H9 (cell line): Measurements from ENCODE around the gene EVPL. TPM values are rescaled to one million over a fixed set of nuclear protein-coding genes. Genes with fewer than 3 reads are reported as not detected.
"Not testable (repeated sequence)": the region's sequence is repeated elsewhere in the genome, so short reads cannot be mapped to it uniquely, and the experiment has no call there.

Experiments used
- DNase-seq: peaks from one replicate; pipeline ENCODE4 v3.0.0-alpha.2; 2017
- H2AFZ ChIP-seq: one replicate; pipeline ENCODE4 v1.6.1; 2013; ENCODE audit warnings: mild to moderate bottlenecking, low read length, control low read depth, moderate library complexity
- H2AK5ac ChIP-seq: 2 replicates; pipeline ENCODE4 v1.6.1; 2013; ENCODE audit warnings: low read length, control low read depth, mixed read lengths; ENCODE audit not compliant: insufficient read length
- H2BK120ac ChIP-seq: one replicate; pipeline ENCODE4 v1.6.1; 2013; ENCODE audit warnings: low read depth, mild to moderate bottlenecking, low read length, control low read depth, inconsistent platforms; ENCODE audit not compliant: poor library complexity, severe bottlenecking
- H2BK12ac ChIP-seq: 2 replicates; pipeline ENCODE4 v1.6.1; 2013; ENCODE audit warnings: low read length, control low read depth, mixed read lengths, low read depth; ENCODE audit not compliant: insufficient read length
- H2BK15ac ChIP-seq: 2 replicates; pipeline ENCODE4 v1.6.1; 2013; ENCODE audit warnings: low read depth, low read length, control low read depth
- H2BK20ac ChIP-seq: one replicate; pipeline ENCODE4 v1.6.1; 2013; ENCODE audit warnings: low read depth, mild to moderate bottlenecking, low read length, control low read depth, inconsistent platforms; ENCODE audit not compliant: poor library complexity, severe bottlenecking
- H2BK5ac ChIP-seq: 2 replicates; pipeline ENCODE4 v1.6.1; 2013; ENCODE audit warnings: low read length, control low read depth, mixed read lengths; ENCODE audit not compliant: insufficient read length
- H3K14ac ChIP-seq: 2 replicates; pipeline ENCODE4 v1.6.1; 2013; ENCODE audit warnings: low read length, control low read depth; ENCODE audit not compliant: insufficient read depth
- H3K18ac ChIP-seq: 2 replicates; pipeline ENCODE4 v1.6.1; 2013; ENCODE audit warnings: low read depth, mild to moderate bottlenecking, mixed read lengths, low read length, control low read depth; ENCODE audit not compliant: insufficient read length
- H3K23ac ChIP-seq: 2 replicates; pipeline ENCODE4 v1.6.1; 2013; ENCODE audit warnings: low read length, control low read depth, mixed read lengths, low read depth; ENCODE audit not compliant: insufficient read length
- H3K23me2 ChIP-seq: 2 replicates; pipeline ENCODE4 v1.6.1; 2013; ENCODE audit warnings: low read depth, mild to moderate bottlenecking, mixed read lengths, low read length, control low read depth; ENCODE audit not compliant: insufficient read length, poor library complexity, severe bottlenecking
- H3K27ac ChIP-seq: 2 replicates; pipeline ENCODE4 v1.5.1; 2013; ENCODE audit warnings: low read length, control low read depth, mixed read lengths, low read depth; ENCODE audit not compliant: insufficient read length
- H3K27me3 ChIP-seq: 2 replicates; pipeline ENCODE4 v1.6.1; 2013; ENCODE audit warnings: low read length, control low read depth, inconsistent platforms; ENCODE audit not compliant: insufficient read depth
- H3K4ac ChIP-seq: 2 replicates; pipeline ENCODE4 v1.6.1; 2013; ENCODE audit warnings: low read depth, mild to moderate bottlenecking, control low read depth, inconsistent platforms, low read length, moderate library complexity
- H3K4me1 ChIP-seq: 2 replicates; pipeline ENCODE4 v1.6.1; 2013; ENCODE audit warnings: low read length, control low read depth, inconsistent platforms; ENCODE audit not compliant: insufficient read depth
- H3K4me2 ChIP-seq: 2 replicates; pipeline ENCODE4 v1.6.1; 2013; ENCODE audit warnings: low read length, control low read depth, mixed read lengths; ENCODE audit not compliant: insufficient read length, insufficient read depth
- H3K56ac ChIP-seq: 2 replicates; pipeline ENCODE4 v1.6.1; 2013; ENCODE audit warnings: low read depth, mild to moderate bottlenecking, mixed read lengths, low read length, control low read depth; ENCODE audit not compliant: insufficient read length
- H3K79me1 ChIP-seq: 2 replicates; pipeline ENCODE4 v1.6.1; 2013; ENCODE audit warnings: low read depth, mild to moderate bottlenecking, moderate library complexity, low read length, control low read depth, inconsistent platforms; ENCODE audit not compliant: insufficient read depth, poor library complexity, severe bottlenecking
- H3K79me2 ChIP-seq: 2 replicates; pipeline ENCODE4 v1.6.1; 2013; ENCODE audit warnings: low read length, control low read depth, inconsistent platforms; ENCODE audit not compliant: insufficient read depth
- H3K9ac ChIP-seq: 2 replicates; pipeline ENCODE4 v1.6.1; 2013; ENCODE audit warnings: low read length, control low read depth, mixed read lengths; ENCODE audit not compliant: insufficient read length; ENCODE audit errors: extremely low read depth
- H3K9me3 ChIP-seq: one replicate; pipeline ENCODE4 v1.6.1; 2013; ENCODE audit warnings: low read depth, low read length, inconsistent platforms; ENCODE audit not compliant: control insufficient read depth
- H3T11ph ChIP-seq: one replicate; pipeline ENCODE4 v1.6.1; 2013; ENCODE audit warnings: mild to moderate bottlenecking, low read length, control low read depth, inconsistent platforms
- H4K20me1 ChIP-seq: one replicate; pipeline ENCODE4 v1.6.1; 2013; ENCODE audit not compliant: control insufficient read depth, insufficient read length, insufficient read depth
- H4K5ac ChIP-seq: 2 replicates; pipeline ENCODE4 v1.6.1; 2013; ENCODE audit warnings: low read depth, mild to moderate bottlenecking, mixed read lengths, low read length, control low read depth; ENCODE audit not compliant: insufficient read length
- H4K8ac ChIP-seq: replicated peaks from 2 replicates; pipeline ENCODE4 v1.6.1; 2013; ENCODE audit warnings: low read length, control low read depth, mixed read lengths, low read depth; ENCODE audit not compliant: insufficient read length
- H4K91ac ChIP-seq: 2 replicates; pipeline ENCODE4 v1.6.1; 2013; ENCODE audit warnings: low read depth, mild to moderate bottlenecking, moderate library complexity, mixed read lengths, low read length, control low read depth; ENCODE audit not compliant: insufficient read length
- H3K27ac Mint-ChIP-seq, 3 experiments: 2 replicates in 2 of 3; 3 replicates in 1 of 3; pipeline ENCODE4 v1.8.0; 2020 to 2021; ENCODE audit warnings: mixed read lengths in 3 of 3, mild to moderate bottlenecking in 1 of 3, moderate library complexity in 1 of 3
- H3K27me3 Mint-ChIP-seq: 2 replicates; pipeline ENCODE4 v1.8.0; 2021; ENCODE audit warnings: low read depth, mild to moderate bottlenecking, moderate library complexity, mixed read lengths
- H3K36me3 Mint-ChIP-seq, 3 experiments: 2 replicates in 2 of 3; 3 replicates in 1 of 3; pipeline ENCODE4 v1.8.0; 2020 to 2021; ENCODE audit warnings: low read depth in 3 of 3, mixed read lengths in 3 of 3; ENCODE audit not compliant: insufficient read depth in 1 of 3
- H3K4me1 Mint-ChIP-seq, 2 experiments: 2 replicates each; pipeline ENCODE4 v1.8.0; 2020; ENCODE audit warnings: mixed read lengths in 2 of 2
- H3K4me3 Mint-ChIP-seq, 2 experiments: 2 replicates in 1 of 2; 3 replicates in 1 of 2; pipeline ENCODE4 v1.8.0; 2020 to 2021; ENCODE audit warnings: mild to moderate bottlenecking in 2 of 2, mixed read lengths in 2 of 2, moderate library complexity in 1 of 2
- H3K9me3 Mint-ChIP-seq, 2 experiments: 2 replicates in 1 of 2; 3 replicates in 1 of 2; pipeline ENCODE4 v1.8.0; 2020; ENCODE audit warnings: mild to moderate bottlenecking in 2 of 2, mixed read lengths in 2 of 2, moderate library complexity in 1 of 2
- WGBS: extraction: QIAGEN DNeasy Blood & Tissue Kit; methylation state at CpG from one replicate; pipeline ENCODE4 v1.1.7; 2013; ENCODE audit warnings: missing lambda C conversion rate, low lambda C conversion rate, mixed read lengths; ENCODE audit not compliant: insufficient read length; ENCODE audit errors: extremely low coverage; 5-methylcytosine and 5-hydroxymethylcytosine counted together
- total RNA-seq: library from RNA; stranded (reverse); gene quantifications from 2 replicates; pipeline ENCODE4 v1.2.1, GENCODE V29; 2021

The EVPL gene
- total RNA-seq, 1 experiment from 2014 or later: 0.48 TPM

DNA sequence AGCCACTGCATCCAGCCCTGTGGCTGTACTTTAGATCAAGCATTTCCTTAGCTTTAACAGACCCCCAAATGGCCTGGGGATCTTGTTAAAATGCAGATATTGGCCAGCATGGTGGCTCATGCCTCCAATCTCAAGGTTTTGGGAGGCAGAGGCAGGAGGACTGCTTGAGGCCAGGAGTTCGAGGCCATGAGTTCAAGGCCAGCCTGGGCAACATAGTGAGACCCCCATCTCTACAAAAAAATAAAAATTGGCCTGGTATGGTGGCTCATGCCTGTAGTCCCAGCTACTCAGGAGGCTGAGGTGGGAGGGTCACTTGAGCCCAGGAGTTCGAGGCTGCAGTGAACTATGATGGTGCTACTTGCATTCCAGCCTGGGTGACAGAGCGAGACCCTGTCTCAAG is 15.8 kb upstream of the EVPL start:
- H2BK15ac ChIP-seq: not testable (repeated sequence)

More for the DNA sequence above, 15.8 kb upstream of the EVPL start:
- not testable (repeated sequence) for H3K23me2 ChIP-seq, H2BK20ac ChIP-seq, H3K4me1 ChIP-seq, H2AK5ac ChIP-seq, H3K56ac ChIP-seq, H3K79me1 ChIP-seq, H3K4me3 Mint-ChIP-seq, H2AFZ ChIP-seq, H4K5ac ChIP-seq, H2BK5ac ChIP-seq, H3K27me3 Mint-ChIP-seq, H3K23ac ChIP-seq, H4K91ac ChIP-seq, H3K27ac ChIP-seq, H3K18ac ChIP-seq, H3K9ac ChIP-seq, H3K4me2 ChIP-seq, H3K14ac ChIP-seq, H3K9me3 Mint-ChIP-seq, H2BK12ac ChIP-seq, H3K27me3 ChIP-seq, H2BK120ac ChIP-seq, H3K27ac Mint-ChIP-seq, H3T11ph ChIP-seq, H3K9me3 ChIP-seq, H4K20me1 ChIP-seq, H3K79me2 ChIP-seq, DNase-seq, H4K8ac ChIP-seq, H3K4ac ChIP-seq
- WGBS: no CpG with 5 or more reads among the region's 3 CpGs
- Mint-ChIP-seq H3K4me1 (peaks cover 18 to 40% of the 10 kb centered on the region in 2 experiments), H3K36me3 (peaks cover 55 to 93% (median 80%) of the 10 kb centered on the region in 3 experiments)
